Stimulated activated memory B cell treated with anti-CD40 and anti-IgM and Interleukin-4, amounts not matched to agents 10 μg/mL and 1 μg/mL and 100 μg/mL, for 72 hours (primary cell): ENCODE data around the gene FUT4.

Experiments
- ATAC-seq: fragments of 150-1000 bp; cut with Tn5 transposase; 2 replicates; pipeline ENCODE4 v1.10.0; 2021
- H3K27ac Mint-ChIP-seq: one replicate; pipeline ENCODE4 v1.8.0; 2022; ENCODE audit warnings: mild to moderate bottlenecking, mixed read lengths
- H3K27me3 Mint-ChIP-seq: one replicate; pipeline ENCODE4 v1.8.0; 2022; ENCODE audit warnings: mixed read lengths
- H3K36me3 Mint-ChIP-seq: one replicate; pipeline ENCODE4 v1.8.0; 2022; ENCODE audit warnings: mixed read lengths
- H3K4me1 Mint-ChIP-seq: one replicate; pipeline ENCODE4 v1.8.0; 2022; ENCODE audit warnings: mixed read lengths
- H3K4me3 Mint-ChIP-seq: one replicate; pipeline ENCODE4 v1.8.0; 2022; ENCODE audit warnings: mild to moderate bottlenecking, moderate library complexity, mixed read lengths
- H3K9me3 Mint-ChIP-seq: one replicate; pipeline ENCODE4 v1.8.0; 2022; ENCODE audit warnings: mixed read lengths

The FUT4 gene

DNA sequence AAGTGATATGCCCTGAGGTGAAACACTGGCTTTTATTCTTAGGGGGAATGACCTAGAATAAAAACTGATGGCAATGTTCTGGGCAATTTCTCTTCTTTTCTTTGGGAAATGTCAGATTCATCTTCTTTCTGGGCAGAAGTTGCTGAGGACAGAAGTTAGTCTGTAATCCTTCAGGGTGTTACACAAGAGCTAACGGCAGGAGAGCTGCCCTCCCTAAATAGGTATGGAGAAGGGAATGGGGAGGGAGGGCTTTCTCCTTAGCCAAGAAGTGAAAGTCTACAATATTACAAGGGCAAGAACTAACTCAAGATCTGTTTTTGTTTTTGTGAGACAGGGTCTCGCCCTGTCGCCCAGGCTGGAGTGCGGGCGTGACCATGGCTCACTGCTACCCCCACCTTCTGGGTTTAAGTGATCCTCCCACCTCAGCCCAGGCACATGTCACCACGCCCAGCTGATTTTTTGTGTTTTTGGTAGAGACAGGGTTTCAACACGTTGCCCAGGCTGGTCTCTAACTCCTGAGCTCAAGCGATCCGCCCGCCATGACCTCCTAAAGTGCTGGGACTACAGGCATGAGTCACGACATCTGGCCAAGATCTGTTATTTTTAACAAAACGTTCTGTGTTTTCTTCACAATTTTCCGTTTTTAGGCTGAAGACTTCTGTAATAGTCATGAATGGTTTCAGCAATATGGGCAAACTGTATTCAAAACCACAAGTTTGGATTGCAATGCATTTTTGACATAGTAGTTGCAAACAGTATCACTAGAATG, 30.7 kb downstream of the FUT4 start:
- no peaks in the 10 kb centered on the region for H3K27me3 Mint-ChIP-seq
- ATAC-seq = no peak
- H3K9me3 Mint-ChIP-seq = peaks cover 3% of the 10 kb centered on the region
- no peaks in the 10 kb centered on the region for H3K4me1 Mint-ChIP-seq
- H3K36me3 Mint-ChIP-seq = no peaks in the 10 kb centered on the region
- H3K4me3 Mint-ChIP-seq = no peak overlapping the region
- no peak overlapping the region for H3K27ac Mint-ChIP-seq

DNA sequence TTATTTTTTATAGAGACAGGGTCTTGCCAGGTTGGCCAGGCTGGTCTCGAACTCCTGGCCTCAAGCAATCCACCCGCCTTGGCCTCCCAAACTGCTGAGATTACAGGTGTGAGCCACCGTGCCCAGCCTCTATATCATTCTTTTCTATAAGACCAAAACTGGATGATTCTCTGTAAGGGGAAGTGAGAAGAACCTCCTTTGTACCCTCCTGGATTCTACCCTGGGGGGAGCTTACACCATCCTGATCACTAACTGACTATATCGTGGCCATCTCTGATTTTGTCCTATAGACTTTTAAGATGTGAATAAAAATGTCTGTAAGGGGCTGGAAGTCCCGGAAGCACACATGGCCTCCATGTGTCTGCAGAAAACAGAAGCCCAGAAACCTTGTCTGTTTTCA, 32.6 kb downstream of the FUT4 start:
- Mint-ChIP-seq H3K36me3 (no peaks in the 10 kb centered on the region), H3K9me3 (peaks cover 3% of the 10 kb centered on the region), H3K4me3 (no peak overlapping the region), H3K27ac (no peak overlapping the region), H3K27me3 (no peaks in the 10 kb centered on the region), H3K4me1 (peaks cover 5% of the 10 kb centered on the region)
- no peak for ATAC-seq

DNA sequence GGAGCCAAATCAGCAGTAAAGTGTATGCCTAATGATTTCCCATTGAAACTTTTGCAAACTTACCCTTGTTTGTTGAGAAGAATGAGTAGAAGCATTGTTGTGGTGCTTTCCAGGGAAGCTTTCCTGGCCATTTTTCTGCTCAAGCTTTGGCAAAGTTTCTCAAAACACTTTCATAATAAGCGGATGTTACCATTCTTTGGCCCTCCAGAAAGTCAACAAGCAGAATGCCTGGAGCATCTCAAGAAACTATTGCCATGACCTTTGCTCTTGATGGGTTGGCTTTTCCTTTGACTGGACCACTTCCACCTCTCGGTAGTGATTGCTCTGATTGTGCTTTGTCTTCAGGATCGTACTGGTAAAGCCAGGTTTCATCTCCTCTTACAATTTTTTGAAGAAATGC, 34.1 kb downstream of the FUT4 start:
- no peaks in the 10 kb centered on the region for H3K27me3 Mint-ChIP-seq
- no peaks in the 10 kb centered on the region for H3K36me3 Mint-ChIP-seq
- no peak overlapping the region for H3K27ac Mint-ChIP-seq
- peaks cover 2% of the 10 kb centered on the region for H3K9me3 Mint-ChIP-seq
- H3K4me3 Mint-ChIP-seq = no peak overlapping the region
- H3K4me1 Mint-ChIP-seq = peaks cover 14% of the 10 kb centered on the region
- no peak for ATAC-seq

DNA sequence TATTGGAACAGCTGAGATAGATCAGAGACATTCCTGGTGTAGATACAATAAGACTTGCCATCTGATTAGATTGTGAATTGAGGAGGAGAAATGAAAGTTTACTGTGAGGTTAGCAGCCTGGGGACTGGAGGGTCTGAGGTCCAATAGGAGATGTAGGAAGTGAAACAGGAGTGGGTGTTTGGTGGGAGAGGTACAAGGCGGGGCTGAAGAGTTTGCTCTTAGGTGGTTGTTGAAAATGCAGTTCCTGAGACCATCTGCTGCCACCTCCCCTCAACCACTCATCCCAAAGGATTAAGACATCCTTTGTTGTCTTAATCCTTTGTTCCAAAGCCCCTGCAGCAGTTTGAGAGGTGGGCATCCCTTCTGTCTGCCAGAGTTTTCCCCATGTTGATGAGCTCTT, 38.2 kb downstream of the FUT4 start:
- H3K27me3 Mint-ChIP-seq = no peaks in the 10 kb centered on the region
- H3K36me3 Mint-ChIP-seq = no peaks in the 10 kb centered on the region
- no peaks in the 10 kb centered on the region for H3K9me3 Mint-ChIP-seq
- ATAC-seq = peak; percentile 79
- H3K4me3 Mint-ChIP-seq = no peak overlapping the region
- peaks cover 21% of the 10 kb centered on the region for H3K4me1 Mint-ChIP-seq
- H3K27ac Mint-ChIP-seq = no peak overlapping the region

DNA sequence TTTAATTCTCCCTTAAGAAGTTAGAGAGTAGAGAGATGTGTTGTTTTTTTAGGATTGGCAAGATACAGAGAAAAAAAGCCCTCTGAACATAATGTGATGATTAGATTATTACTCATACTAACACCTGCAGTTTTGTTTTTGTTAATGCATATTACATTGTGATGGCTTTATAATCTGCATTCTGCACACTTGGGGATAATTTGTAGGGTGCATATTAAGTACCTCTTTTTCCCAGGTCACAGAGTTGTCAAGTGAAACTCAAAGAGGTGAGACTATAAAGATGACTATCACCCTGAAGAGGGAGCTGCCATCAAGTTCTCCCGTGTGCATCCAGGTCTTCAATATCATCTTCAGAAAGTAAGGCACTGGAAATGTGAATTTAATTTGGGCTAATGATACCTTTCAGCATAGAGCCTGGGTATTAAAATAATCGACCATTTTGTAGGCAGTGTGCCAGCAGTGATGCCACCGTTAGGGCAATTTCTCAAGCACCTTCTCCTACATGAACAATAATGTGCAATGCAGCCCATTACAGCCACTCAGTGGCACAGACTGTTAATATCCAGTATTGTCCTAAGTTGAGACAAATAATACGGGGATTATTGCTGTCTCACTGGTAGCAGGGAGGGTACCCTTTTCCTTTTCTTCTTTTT, 39.6 kb downstream of the FUT4 start:
- no peak overlapping the region for H3K4me3 Mint-ChIP-seq
- no peaks in the 10 kb centered on the region for H3K9me3 Mint-ChIP-seq
- no peak for ATAC-seq
- peak overlapping the region; percentile 26 for H3K27ac Mint-ChIP-seq
- no peaks in the 10 kb centered on the region for H3K27me3 Mint-ChIP-seq
- peaks cover 21% of the 10 kb centered on the region for H3K4me1 Mint-ChIP-seq
- H3K36me3 Mint-ChIP-seq = no peaks in the 10 kb centered on the region

DNA sequence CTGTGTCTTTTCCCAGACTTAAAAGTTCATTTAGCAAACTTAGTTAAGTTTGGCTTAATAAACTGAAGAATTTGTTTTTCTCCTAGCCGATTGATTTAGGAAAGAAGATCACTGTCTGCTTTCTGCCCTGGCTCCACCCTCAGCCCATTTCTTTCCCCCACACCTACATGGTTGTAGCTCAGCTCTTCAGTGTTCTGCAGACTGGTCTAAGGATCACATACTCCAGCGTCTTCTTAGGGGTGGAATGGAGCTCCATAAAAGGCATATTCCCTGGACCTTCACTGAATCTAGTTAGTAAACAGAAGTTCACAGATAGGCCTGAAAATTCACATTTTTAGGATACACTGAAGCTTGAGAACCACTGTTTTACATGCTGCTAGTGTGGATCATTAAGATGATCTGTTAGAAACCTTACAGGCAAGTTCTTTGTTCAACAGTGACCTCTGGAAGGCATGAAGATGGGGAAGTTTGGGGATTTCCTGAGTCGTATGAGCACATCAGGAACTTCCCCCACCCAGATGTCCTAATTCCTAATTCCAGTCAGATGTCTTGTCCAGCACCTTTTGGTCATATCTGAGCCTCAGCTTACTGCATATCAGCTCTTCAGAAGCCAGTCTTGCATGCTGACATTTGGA, 40.3 kb downstream of the FUT4 start:
- peak; percentile 42 for ATAC-seq
- Mint-ChIP-seq H3K9me3 (no peaks in the 10 kb centered on the region), H3K4me3 (peak overlapping the region; percentile 0), H3K27ac (peak overlapping the region; percentile 26), H3K27me3 (no peaks in the 10 kb centered on the region), H3K4me1 (peaks cover 21% of the 10 kb centered on the region), H3K36me3 (no peaks in the 10 kb centered on the region)

DNA sequence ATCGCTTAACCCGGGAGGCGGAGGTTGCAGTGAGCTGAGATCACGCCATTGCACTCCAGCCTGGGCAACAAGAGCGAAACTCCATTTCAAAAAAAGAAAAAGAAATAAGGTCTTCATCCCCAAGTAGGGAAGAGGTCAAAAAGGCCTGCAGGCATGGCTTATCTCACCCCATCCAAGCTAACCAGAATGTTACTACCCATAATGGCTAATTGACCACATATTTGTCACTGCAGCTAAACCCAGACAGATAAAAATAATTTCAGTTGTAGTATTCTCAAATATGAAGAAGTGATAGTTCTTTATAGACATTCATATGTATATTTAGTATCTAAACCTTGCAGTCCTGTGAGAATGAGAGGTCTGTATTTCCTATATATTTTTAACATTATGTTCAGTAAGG, 41.3 kb downstream of the FUT4 start:
- no peak overlapping the region for H3K4me3 Mint-ChIP-seq
- no peaks in the 10 kb centered on the region for H3K36me3 Mint-ChIP-seq
- no peaks in the 10 kb centered on the region for H3K9me3 Mint-ChIP-seq
- H3K27ac Mint-ChIP-seq = no peak overlapping the region
- ATAC-seq = no peak
- H3K4me1 Mint-ChIP-seq = peaks cover 21% of the 10 kb centered on the region
- no peaks in the 10 kb centered on the region for H3K27me3 Mint-ChIP-seq

DNA sequence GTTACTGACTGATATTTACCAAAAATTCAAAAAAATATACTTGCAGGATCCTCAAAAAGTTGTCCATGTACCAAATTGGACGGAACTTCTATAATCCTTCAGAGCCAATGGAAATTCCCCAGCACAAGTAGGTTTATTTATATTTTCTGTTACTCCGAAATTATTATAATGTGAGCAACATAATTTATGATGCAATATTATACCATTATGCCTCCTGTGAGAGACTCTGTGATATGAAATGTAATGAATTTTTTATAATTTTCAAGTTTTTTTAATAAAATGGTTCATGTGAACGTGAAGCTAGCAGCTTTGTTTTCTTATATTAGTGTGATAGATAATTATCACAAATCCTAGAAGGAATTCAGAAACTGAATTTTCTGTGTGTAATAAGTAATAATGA, 41.7 kb downstream of the FUT4 start:
- Mint-ChIP-seq H3K27ac (no peak overlapping the region), H3K4me3 (no peak overlapping the region), H3K27me3 (no peaks in the 10 kb centered on the region), H3K4me1 (peaks cover 21% of the 10 kb centered on the region), H3K9me3 (no peaks in the 10 kb centered on the region), H3K36me3 (no peaks in the 10 kb centered on the region)
- no peak for ATAC-seq

DNA sequence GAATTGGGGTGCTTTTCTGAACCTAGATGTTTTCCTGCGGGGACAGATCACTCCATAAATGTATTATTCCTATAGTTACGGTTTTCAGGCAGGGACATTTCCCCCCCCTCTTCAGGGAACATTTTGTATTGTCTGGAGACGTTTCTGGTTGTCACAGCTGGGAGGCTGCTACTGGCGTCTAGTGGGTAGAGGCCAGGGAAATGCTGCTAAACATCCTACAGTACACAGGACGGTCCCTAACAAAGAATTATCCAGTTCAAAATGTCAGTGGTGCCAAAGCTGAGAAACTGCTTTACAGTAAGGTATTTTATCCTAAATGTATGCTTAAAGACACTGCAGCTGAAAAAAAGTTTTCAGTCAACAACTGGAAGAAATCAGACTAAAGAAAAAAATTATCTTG, 42.8 kb downstream of the FUT4 start:
- H3K27ac Mint-ChIP-seq = no peak overlapping the region
- no peaks in the 10 kb centered on the region for H3K27me3 Mint-ChIP-seq
- H3K4me3 Mint-ChIP-seq = no peak overlapping the region
- no peaks in the 10 kb centered on the region for H3K9me3 Mint-ChIP-seq
- ATAC-seq = no peak
- peaks cover 14% of the 10 kb centered on the region for H3K4me1 Mint-ChIP-seq
- no peaks in the 10 kb centered on the region for H3K36me3 Mint-ChIP-seq

DNA sequence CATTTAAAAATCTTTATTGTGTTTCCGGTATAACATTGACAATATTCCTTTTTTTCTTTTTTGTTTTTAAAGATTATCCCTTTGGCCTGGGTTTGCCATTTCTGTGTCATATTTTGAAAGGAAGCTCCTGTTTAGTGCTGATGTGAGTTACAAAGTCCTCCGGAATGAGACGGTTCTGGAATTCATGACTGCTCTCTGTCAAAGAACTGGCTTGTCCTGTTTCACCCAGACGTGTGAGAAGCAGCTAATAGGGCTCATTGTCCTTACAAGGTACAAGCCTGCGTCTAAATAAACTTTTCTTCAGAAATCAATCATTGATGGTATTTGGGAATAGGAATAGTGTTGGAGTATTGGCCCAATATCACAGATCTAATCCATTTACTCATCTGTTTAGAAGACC, 43.3 kb downstream of the FUT4 start:
- H3K36me3 Mint-ChIP-seq = no peaks in the 10 kb centered on the region
- ATAC-seq = no peak
- no peak overlapping the region for H3K27ac Mint-ChIP-seq
- H3K4me1 Mint-ChIP-seq = peaks cover 9% of the 10 kb centered on the region
- no peak overlapping the region for H3K4me3 Mint-ChIP-seq
- H3K27me3 Mint-ChIP-seq = no peaks in the 10 kb centered on the region
- no peaks in the 10 kb centered on the region for H3K9me3 Mint-ChIP-seq

DNA sequence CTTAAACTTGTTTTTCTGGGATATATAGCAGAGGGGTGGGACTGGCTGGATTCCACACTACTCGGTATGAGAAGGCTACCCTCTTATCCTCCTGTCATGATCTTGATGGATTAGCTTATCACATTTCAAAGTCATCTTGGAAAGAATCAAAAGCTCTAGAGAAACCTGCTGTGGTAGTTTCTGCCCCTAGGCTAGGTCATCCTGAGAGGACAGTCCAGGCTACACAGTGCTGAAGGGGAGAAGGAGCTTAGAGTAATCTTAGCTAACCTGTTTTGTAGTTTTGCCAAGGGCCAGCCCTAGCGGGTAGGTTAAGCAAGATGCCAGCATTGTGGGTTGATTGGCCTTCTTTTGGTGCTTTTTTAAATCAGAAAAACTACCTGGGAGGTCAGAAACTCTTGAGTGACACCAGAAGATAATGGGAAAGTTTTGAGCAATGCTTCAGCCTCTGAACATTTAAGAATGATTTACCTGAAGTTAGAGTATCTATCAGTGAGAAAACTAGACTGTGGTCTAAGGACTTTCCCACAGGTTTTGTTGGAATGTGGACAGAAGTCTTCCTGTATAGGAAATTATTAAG, 44.7 kb downstream of the FUT4 start:
- Mint-ChIP-seq H3K36me3 (no peaks in the 10 kb centered on the region), H3K27me3 (no peaks in the 10 kb centered on the region), H3K9me3 (no peaks in the 10 kb centered on the region), H3K4me3 (no peak overlapping the region), H3K27ac (no peak overlapping the region), H3K4me1 (peaks cover 7% of the 10 kb centered on the region)
- no peak for ATAC-seq

DNA sequence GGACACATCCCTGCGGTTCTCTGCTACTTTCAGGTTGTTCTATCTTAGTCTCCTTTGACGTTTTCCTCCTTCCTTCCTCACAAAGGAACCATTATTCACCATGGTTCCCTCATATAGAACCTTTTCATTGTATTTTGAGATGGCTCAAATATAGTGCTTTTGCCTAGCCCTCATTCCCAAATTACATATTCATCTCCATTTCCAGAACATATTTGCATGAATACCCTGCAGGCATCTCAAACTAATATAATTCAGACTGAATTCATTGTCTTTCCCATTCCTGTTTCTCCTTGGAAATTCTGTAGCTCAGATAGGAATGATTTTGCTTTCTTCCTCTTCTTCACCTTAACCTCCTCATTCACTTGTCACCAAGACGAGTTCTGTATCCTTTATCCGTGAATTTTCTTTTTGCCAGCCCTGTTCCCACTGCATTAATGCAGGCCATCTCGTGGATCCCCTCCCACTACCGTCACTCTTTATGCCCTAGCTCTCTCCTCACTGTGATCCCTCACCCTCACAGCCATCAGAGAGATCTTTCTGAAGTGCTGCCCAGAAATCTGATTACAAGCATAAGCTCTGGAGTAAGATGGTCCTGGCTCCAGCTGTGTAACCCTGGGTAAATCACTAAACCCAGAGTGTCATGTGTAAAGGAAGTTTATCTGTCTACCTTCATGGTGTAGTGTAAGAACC, 46.8 kb downstream of the FUT4 start:
- H3K27ac Mint-ChIP-seq = no peak overlapping the region
- H3K9me3 Mint-ChIP-seq = no peaks in the 10 kb centered on the region
- H3K4me3 Mint-ChIP-seq = no peak overlapping the region
- no peak for ATAC-seq
- no peaks in the 10 kb centered on the region for H3K4me1 Mint-ChIP-seq
- no peaks in the 10 kb centered on the region for H3K27me3 Mint-ChIP-seq
- H3K36me3 Mint-ChIP-seq = no peaks in the 10 kb centered on the region

DNA sequence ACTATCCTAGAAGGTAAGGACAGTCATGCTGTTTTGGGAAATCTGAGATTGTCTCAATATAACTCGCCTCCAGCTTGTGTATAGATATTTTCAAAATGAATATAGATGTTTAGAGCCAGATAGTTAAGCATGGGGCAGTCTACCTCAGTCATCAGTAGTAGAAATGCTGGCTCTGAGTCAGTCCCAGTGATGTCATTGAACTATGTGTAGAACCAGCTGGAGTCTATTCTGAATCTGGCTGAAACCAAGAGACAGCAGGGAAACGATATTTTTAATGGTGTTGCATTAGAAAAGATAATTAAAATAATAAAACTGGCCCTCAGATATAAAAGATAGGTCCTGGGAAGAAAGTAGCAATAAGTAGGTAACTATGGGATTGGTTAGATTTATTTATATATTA, 49.3 kb downstream of the FUT4 start:
- Mint-ChIP-seq H3K27me3 (no peaks in the 10 kb centered on the region), H3K27ac (no peak overlapping the region), H3K9me3 (no peaks in the 10 kb centered on the region), H3K36me3 (no peaks in the 10 kb centered on the region), H3K4me1 (no peaks in the 10 kb centered on the region), H3K4me3 (no peak overlapping the region)
- ATAC-seq = no peak

DNA sequence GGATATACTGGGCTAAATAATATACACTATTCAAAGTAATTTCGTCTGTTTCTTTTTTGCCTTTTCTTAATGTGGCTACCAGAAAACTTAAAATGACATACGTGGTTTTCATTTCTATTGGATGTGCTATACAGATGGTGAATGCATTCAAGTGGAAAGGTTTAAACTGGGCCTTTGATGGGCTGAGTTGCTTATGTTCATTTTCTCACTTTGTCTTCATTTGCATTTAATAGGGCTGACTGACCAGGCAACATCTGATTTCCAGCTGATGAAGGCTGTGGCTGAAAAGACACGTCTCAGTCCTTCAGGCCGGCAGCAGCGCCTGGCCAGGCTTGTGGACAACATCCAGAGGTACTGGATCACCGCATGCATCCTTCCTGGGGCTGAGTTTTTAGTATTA, 51.4 kb downstream of the FUT4 start:
- no peaks in the 10 kb centered on the region for H3K9me3 Mint-ChIP-seq
- H3K27ac Mint-ChIP-seq = no peak overlapping the region
- no peaks in the 10 kb centered on the region for H3K27me3 Mint-ChIP-seq
- no peaks in the 10 kb centered on the region for H3K36me3 Mint-ChIP-seq
- no peaks in the 10 kb centered on the region for H3K4me1 Mint-ChIP-seq
- no peak overlapping the region for H3K4me3 Mint-ChIP-seq
- no peak for ATAC-seq

DNA sequence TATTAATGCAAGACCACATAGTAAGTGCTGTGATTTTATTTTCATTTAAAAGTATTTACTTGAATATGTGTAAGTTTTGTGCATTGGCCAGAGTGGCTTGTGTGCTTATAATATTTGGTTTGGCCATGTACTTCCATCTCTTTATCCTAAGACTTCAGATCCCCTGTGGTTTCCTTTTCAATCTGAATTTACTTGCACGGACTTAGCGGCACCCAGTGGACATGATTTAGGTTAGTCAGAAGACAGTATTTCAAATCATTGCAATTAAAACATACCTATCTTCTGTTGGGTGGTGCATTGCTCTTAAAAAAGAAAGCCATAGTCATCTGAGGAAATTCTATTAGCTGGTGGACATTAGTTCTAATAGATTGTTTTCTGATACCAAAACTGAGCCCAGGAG, 54.2 kb downstream of the FUT4 start:
- H3K36me3 Mint-ChIP-seq = no peaks in the 10 kb centered on the region
- H3K9me3 Mint-ChIP-seq = peaks cover 3% of the 10 kb centered on the region
- no peak for ATAC-seq
- peaks cover 5% of the 10 kb centered on the region for H3K4me1 Mint-ChIP-seq
- no peak overlapping the region for H3K27ac Mint-ChIP-seq
- no peaks in the 10 kb centered on the region for H3K27me3 Mint-ChIP-seq
- no peak overlapping the region for H3K4me3 Mint-ChIP-seq
